GM19099 (cell line): ENCODE results near the gene FAM3B.

Experiments used
- POLR2A ChIP-seq: IDR thresholded peaks from 3 replicates; pipeline ENCODE4 v1.6.1; 2011; ENCODE audit warnings: low read depth; ENCODE audit not compliant: insufficient read length; ENCODE audit errors: extremely low read depth

The FAM3B gene

DNA sequence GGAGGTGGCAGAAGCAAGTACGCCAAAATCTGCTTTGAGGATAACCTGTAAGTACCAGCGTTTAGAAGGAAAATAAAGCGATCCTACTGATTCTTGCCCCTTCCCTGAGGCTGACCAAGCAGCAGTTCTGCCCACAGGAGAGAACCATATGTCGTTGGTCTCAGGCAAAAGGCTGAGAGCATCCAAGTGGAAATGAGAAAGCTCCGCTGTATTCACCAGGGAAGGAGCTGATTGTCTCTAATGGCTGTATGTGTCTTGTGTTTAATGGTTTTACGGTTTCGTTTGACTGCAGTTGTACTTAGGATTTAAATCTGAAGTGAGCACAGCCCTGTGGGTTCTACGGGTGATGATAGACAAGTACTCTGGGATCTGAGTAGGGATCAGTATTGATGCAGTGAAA lies 21.9 kb downstream of the FAM3B start:
- TF ChIP-seq POLR2A: no peak

DNA sequence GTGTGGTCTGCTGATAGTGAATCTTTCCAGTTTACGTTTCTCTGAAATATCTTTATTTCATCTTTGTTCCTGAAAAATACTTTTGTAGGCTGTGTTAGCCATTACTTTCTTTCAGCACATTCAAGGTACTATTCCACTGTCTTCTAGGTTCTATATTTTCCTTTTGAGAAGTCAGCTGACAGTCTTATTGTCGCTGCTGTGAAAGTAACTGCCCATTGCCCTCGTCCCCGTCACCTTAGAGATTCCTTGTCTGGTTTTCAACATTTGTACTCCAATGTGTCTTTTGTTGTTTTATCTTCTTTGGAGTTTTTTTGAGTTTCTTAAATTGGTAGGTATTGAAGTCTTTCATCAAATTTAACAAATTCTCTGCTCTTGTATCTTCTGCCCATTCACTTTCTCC lies 25.4 kb downstream of the FAM3B start:
- TF ChIP-seq POLR2A: no peak

DNA sequence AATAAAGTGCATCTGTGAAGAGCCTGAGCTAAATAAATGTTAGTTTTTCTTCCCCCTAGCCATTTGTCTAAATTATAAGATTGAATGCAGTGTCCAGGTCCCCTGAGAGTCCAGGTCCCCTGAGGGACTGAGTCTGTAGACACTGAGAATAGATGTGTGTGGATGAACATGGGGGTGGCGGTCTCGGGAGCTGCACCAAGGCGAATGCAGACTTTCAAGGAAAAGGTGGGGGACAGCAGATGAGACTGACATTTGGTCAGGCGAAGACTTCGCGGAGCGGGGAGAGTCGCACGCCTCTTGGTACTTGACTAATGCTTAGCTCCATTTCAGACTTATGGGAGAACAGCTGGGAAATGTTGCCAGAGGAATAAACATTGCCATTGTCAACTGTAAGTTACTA lies 27.5 kb downstream of the FAM3B start:
- no peak for TF ChIP-seq POLR2A

DNA sequence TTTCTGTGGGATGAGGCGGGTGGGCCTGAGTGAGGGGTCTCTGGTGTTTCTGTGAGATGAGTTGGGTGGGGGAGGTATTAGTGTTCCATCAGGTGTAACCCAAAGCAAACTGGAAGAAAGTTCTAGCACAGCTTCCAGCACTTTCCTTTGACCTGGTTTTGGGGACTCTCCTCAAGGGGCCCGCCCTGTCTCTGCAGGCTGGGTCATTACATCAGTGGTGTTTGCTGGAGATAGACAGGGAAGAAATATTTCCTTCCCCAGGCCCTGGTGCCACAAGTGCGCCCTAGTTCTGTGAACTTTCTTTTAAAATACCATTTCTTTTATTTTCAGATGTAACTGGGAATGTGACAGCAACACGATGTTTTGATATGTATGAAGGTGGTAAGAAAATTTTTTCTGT lies 28.8 kb downstream of the FAM3B start:
- no peak for TF ChIP-seq POLR2A

DNA sequence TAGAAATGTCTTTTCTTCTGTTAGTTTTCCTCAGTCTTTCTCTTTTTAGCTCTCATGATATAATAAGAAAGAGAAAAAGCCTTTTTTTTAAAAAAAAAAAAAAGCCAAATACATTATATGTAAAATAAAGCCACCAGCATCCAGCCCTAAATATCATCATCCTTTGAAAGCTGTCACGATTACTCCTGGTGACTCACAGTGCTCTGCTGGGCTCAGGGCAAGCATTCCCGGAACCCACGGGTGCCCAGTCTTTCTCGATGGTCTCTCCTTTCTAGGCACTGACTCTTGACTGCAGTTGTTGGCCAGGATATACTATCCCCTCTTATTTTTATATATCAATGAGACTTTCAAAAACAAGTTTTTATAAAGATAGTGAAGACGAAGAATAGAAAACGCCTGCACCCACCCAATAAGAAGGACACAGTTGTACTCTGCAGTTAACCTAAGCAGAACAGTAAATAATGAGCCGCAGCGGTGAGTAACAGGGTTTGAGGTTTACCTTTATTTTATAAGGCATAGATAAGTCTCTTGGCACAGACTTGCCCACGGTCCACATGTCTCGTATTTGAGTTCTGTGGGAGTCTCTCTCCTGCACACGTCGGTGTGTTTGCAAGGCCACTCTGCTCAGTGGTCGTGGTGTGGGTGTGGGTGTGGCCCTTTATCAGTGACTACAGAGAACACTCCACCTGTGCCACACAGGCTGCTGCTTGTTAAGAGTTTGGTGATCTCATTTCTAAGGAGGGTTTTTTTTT lies 29.5 kb downstream of the FAM3B start:
- TF ChIP-seq POLR2A: no peak

DNA sequence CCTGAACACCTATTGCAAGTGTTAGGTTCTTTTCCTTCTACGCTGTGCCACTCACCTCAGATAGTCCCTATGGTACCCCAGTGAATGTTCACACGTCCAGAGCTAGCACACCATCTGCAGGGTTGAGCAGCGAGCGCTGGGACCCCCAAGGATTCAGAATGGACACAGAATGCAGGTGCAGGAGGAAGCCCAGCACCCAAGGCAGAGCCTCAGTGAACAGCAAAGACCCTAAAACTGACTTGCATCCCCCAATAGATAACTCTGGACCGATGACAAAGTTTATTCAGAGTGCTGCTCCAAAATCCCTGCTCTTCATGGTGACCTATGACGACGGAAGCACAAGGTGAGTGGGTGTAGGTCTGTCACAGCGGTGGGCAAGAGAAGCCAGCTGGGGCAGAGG lies 30.2 kb downstream of the FAM3B start:
- TF ChIP-seq POLR2A: no peak

DNA sequence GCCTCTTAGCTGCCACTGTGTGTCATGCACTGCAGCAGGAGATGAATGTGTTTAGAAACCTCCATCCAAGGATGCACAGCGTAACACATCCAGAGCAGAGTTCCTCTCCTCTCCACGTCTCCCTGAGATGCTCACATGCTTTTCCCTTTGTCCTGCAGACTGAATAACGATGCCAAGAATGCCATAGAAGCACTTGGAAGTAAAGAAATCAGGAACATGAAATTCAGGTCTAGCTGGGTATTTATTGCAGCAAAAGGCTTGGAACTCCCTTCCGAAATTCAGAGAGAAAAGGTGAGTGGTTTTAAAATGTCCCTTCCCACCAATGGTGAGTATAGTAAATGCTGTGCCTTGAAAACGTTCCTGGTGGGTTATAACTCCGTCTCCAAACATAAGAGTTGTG lies 31.8 kb downstream of the FAM3B start:
- TF ChIP-seq POLR2A: no peak

DNA sequence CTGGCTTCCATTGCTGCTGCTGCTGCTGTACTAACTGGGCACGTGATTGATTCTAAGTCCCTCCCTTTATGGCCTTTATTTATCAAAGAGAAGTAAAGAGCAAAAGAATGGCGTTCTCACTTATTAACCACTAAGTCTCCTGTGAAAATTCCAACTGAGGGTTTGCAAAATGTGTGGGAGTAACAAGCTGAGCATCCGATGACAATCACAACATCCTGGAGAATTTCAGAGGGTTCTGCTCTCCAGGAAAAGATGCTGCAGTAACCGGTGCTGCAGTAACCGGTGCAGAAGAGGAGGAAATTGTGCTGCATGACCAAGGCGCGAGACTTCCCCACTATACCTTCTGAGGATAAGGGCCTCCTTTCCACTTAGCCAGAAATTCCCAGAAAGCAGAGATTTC lies 32.5 kb downstream of the FAM3B start:
- no peak for TF ChIP-seq POLR2A

DNA sequence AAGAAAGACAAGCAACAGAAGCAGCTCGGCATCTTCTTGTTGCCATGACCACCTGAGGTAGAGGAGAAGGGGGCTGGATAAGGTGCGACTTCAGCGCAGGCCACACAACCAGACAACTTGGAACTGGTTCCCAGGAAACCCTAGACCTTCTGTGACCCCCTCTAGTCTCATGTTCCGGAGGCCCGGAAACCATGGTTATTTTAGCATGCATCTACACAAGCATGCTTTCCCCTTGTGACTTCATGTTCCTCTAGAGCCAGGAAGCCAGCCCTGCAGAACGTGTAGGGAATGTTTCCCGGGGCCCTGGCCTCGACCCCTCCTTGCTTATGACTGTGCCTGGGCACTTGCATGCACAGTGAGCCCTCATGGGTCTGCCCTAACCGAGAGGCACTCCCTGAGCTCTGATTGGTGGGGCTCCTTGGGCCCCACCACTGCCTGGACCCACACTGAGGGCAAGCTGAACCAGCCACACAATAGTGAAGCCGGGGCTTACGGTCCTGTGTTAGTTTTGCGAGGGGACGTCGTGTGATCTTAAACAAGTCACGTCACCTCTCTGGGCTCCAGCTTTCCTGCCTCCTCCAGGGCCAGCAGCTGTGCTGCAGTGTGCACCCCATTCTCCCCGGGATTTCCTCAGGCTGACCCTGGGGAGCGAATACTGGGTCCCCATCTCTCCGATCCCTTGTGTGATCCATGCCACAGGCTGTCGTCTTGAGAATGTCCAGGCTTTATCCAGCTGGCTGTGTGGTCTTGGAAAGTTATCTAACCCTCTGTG lies 33.2 kb downstream of the FAM3B start:
- TF ChIP-seq POLR2A: no peak

DNA sequence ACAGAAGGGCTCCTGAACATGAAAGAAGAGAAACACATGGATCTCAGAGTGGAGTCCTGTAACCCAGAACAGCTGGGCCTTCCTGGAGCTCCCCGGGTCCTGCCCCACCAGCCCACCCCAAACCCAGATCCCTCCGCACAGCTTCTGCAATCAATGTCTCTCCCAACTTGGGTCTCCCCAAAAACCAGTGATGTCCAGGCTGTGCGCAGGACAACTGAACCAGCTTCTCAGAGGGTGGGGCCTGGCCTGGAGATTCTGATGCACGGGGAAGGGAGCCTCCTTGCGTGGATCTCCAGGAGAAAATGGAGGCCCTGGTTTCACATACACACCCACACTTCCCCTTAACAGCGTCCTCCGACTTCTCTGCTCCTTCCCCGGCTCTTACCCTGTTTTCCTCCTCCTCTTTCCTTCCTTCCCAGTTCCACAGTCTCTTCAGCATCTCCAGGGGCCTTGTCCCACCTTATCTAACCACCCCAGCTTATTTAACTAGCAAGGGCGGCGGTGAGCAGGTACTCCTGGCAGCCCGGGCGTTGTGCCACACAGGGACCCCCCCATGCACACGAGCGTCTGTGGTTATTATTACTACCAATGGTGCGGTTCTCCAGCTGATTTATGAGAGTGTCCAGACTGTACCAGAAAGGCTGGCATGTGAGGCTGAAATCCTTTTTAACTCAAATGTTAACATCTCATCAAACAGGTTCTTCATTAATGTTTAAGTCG lies 34.0 kb downstream of the FAM3B start:
- no peak for TF ChIP-seq POLR2A

DNA sequence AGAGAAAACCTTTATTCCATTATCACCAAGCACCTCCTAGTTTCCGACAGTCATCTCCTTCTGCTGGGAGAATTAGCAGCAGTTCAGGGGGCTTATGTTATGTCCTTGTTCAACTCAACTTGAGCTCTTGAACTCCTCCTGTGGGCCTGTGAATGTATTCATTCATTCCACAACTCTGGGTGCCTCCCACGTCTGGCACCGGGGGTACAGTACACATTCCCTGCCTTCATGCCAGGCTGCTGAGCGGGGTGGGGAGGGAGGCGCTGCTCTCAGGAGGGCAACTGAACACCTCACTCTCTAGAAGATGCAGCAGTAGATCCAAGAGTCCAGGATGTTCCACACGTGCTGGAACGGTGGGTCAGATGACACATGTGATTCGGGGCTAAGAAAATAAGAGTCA lies 40.9 kb downstream of the FAM3B start:
- no peak for TF ChIP-seq POLR2A

DNA sequence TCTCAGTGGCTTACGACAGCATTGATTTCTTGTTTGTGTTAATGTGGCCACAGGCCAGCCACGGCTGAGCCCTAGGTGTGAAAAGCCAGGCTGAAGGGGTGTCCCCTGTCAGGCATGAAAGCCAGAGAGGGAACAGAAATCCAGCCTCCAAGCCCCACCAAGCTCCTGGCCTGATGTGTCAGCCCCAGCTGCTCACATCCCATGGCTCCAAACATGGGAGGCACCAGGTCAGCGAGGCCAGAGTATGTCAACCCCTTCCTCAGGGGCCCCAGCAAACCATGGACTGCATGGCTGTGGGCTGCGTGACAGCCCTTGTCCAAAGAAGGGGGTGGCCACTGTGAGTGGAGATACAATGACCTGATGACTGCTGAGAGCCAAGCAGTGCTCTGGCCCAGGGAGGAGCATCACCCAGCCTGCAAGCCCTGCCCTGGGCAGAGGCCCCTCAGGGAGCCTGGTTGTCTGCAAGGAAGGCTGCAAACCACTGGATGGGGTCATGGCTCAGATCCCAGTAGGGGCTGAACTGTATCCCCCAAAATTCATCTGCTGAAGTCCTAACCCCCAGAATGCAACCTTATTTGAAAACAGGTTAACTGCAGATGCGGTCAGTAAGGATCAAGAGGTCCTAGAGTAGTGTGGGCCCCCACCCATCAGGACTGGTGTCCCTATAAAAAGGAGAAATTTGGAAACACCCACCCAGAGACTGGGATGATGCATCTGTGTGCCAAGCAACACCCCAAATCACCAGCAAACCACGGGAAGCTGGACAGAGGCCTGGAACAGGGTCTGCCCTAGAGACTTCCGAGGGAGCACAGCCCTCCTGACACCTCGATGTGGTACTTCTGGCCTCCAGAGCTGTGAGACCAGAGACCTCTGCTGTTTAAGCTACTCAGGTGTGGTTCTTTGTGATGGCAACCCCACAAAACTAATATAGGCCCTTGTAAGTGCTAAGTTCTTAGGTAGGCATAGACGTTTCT lies 41.9 kb downstream of the FAM3B start:
- no peak for TF ChIP-seq POLR2A

DNA sequence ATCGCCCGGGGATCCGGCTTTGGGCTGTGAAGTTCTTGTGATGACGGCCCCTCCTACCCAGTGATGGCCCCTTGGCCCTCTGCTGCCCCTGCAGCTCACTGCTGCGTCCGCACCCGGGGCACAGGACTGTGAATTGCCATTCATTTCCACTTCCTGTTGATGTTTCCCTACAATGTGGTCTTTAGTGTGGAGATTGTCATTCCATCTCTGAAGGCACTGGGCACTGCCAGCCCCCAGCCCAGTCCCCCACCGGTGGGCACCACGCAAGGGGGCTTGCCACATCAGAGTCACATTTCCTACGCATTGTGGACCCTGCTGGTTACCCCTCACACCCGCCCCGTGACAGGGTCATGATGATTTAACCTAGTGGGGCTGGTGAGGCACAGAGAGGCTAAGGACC lies 42.7 kb downstream of the FAM3B start:
- TF ChIP-seq POLR2A: no peak

DNA sequence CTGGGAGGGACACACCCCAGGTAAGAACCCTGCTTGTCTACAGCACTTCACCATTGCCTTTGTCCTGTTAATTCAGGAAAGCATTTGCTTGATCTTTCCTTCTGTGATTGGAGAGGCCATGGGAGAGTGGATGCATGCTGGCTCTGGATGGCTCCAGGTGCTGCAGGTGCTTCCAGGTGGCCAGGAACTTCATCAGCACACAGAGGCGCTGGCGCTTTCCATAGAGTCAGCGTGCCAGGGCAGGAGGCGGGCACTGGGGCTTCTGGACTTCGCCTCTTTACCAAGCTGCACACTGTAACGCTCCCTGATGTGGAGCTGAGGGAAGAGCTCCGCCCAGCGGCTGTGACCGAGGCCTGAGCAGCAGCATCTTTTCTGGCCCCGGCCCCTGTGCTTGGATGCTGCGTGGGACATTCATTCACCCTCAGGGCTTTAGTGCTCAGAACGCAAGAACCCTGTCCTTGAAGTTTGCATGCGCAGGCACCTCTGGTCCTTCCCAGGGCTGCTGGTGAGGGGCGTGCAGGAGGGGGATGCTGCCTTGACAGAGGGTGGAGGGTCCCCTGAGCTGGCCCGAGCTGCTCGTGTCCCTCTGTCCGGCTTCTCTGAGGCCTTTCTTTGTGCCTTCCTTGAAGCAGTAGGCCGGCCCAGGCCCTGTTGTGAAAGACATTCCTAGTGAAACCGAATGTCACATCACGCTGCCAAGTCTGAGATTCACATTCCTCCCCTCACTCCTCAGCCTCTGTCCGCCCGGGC lies 43.6 kb downstream of the FAM3B start:
- no peak for TF ChIP-seq POLR2A

DNA sequence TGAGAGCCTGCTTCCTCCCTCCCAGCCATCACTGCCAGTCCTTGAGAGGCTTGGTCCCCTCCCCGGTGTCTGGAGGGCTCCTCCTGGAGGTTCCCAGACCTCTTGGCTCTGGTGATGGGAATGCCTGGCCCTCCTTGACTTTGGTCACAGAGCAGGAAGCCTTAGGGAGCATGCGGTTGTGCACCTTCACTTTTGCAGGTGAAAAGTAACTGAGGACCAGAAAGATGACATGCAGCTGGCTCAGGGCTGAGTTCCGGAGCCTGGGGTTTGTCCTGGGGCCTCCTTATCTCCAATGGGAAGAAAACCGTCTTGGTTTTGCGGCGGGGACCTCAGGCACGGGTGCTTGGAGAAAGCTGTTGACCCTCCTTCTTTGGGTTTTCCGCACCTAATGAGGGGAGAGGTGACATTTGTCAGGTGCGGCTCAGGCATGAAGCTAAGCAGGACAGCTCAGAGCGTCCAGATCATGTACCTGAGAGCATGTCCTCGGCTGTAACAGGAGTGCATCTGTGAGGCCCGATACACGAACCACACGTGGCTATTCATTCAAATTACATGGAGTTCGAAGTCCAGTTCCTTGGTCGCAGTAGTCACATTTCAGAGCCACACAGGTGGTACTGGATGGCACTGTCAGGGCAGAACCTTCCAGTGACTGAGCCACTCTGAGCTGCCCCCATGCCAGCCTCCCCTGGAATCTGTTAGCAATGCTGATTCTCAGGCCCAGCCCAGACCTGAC lies 44.6 kb downstream of the FAM3B start:
- no peak for TF ChIP-seq POLR2A
